ENCODE results near the gene FGFBP2.
A peak's percentile ranks its signal among the peaks of the same experiment; 100 is the strongest.

Gene FGFBP2, protein sequence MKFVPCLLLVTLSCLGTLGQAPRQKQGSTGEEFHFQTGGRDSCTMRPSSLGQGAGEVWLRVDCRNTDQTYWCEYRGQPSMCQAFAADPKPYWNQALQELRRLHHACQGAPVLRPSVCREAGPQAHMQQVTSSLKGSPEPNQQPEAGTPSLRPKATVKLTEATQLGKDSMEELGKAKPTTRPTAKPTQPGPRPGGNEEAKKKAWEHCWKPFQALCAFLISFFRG
- long read RNA-seq = 0 reads

DNA sequence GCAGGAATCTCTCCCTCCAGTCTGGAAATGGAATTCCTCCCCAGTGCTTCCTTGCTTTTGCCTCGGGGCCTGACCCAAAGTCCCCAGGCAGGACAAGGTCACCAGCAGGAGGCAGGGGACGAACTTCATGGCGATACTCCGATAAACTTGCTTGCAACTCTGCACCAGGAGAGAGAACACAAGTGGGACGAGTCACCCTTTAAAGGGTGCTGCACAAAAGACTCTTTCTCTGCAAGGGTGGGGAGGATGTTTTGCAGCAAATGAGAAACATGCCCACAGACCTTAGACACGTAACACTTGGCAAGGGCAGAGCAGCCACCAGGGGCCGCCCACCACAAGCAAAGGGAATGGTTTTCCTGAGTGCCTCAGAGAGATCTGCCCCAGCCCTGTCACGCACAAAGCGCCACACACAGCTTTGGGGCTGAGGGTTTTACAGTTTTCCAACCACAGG is at the start of gene FGFBP2:
FGFBP2 (minus strand) TSS at position 175 of the 451 bp plus-strand sequence; CDS start at position 129, 46 bp downstream.
- Histone ChIP-seq H3K4me3 (replicated peaks; ENCODE audit: insufficient read depth, low read length) (no peak within 1 kb of the TSS), H3K27me3 (ENCODE audit: insufficient read depth, poor library complexity, severe bottlenecking) (no peaks in the 10 kb centered on the region), H3K27ac (replicated peaks) (peak within 1 kb of the TSS; percentile 6; the same call in 1 of the 2 replicates)
- TF ChIP-seq, protein P1, sequence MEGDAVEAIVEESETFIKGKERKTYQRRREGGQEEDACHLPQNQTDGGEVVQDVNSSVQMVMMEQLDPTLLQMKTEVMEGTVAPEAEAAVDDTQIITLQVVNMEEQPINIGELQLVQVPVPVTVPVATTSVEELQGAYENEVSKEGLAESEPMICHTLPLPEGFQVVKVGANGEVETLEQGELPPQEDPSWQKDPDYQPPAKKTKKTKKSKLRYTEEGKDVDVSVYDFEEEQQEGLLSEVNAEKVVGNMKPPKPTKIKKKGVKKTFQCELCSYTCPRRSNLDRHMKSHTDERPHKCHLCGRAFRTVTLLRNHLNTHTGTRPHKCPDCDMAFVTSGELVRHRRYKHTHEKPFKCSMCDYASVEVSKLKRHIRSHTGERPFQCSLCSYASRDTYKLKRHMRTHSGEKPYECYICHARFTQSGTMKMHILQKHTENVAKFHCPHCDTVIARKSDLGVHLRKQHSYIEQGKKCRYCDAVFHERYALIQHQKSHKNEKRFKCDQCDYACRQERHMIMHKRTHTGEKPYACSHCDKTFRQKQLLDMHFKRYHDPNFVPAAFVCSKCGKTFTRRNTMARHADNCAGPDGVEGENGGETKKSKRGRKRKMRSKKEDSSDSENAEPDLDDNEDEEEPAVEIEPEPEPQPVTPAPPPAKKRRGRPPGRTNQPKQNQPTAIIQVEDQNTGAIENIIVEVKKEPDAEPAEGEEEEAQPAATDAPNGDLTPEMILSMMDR (IDR thresholded peaks at IDR 0.05; ENCODE audit: insufficient read depth, low read length) = peak; percentile 41
- no peak for TF ChIP-seq SPI1 (IDR thresholded peaks at IDR 0.05; ENCODE audit: borderline replicate concordance, low read depth)
- DNase-seq (ENCODE audit: low read depth in 1 of 2, low spot score in 1 of 2) = peak; percentile 17 to 82

DNA sequence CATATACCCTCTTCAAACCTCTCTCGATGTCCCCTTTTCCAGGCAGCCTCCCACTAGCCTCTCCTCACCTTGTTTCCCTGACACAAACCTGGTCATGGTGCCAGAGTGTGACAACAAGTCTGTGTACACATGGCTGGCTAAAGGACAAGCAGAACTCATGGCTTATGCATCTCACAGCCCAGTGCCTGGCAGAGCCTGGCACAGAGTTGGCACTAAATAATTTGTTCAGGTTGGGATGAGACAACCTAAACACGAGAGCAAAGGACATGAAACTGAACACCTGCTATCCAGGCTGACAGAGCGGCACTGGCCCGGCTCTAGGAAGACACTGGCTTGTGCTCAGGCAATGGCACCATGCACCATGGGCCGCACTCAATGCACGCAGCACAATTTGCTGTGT is 48.2 kb upstream of the FGFBP2 start:
- DNase-seq (ENCODE audit: low read depth in 1 of 2, low spot score in 1 of 2) = no peak
- H3K27ac ChIP-seq (replicated peaks) = no peak overlapping the region
- TF ChIP-seq, protein P1 (IDR thresholded peaks at IDR 0.05; ENCODE audit: insufficient read depth, low read length) = no peak
- TF ChIP-seq SPI1 (IDR thresholded peaks at IDR 0.05; ENCODE audit: borderline replicate concordance, low read depth) (no peak), GABPA (IDR thresholded peaks at IDR 0.05; ENCODE audit: low read depth) (no peak), POLR2AphosphoS5 (IDR thresholded peaks at IDR 0.05; ENCODE audit: low read depth) (no peak)
- TF ChIP-seq, protein P2, sequence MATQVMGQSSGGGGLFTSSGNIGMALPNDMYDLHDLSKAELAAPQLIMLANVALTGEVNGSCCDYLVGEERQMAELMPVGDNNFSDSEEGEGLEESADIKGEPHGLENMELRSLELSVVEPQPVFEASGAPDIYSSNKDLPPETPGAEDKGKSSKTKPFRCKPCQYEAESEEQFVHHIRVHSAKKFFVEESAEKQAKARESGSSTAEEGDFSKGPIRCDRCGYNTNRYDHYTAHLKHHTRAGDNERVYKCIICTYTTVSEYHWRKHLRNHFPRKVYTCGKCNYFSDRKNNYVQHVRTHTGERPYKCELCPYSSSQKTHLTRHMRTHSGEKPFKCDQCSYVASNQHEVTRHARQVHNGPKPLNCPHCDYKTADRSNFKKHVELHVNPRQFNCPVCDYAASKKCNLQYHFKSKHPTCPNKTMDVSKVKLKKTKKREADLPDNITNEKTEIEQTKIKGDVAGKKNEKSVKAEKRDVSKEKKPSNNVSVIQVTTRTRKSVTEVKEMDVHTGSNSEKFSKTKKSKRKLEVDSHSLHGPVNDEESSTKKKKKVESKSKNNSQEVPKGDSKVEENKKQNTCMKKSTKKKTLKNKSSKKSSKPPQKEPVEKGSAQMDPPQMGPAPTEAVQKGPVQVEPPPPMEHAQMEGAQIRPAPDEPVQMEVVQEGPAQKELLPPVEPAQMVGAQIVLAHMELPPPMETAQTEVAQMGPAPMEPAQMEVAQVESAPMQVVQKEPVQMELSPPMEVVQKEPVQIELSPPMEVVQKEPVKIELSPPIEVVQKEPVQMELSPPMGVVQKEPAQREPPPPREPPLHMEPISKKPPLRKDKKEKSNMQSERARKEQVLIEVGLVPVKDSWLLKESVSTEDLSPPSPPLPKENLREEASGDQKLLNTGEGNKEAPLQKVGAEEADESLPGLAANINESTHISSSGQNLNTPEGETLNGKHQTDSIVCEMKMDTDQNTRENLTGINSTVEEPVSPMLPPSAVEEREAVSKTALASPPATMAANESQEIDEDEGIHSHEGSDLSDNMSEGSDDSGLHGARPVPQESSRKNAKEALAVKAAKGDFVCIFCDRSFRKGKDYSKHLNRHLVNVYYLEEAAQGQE (IDR thresholded peaks at IDR 0.05; ENCODE audit: insufficient replicate concordance, low read depth) = no peak

DNA sequence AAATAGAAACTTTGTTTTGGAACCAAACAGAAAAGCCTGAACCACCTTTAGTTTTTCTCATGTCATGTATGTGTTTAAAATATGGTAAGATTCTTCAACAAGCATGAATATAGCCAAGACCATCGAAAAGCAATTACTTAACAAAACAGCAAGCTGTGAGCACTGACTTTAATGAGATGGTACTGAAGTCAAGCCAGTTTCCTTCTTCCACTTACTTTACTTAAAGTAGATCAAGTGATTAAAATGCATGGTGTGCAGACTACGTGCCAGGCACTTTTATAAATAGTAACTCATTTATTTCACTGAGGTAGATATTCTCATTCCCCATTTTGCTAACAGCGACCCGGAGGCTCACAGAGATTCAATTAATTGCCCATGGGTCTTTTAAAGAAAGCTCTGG is 46.2 kb upstream of the FGFBP2 start:
- no peak for DNase-seq (ENCODE audit: low read depth in 1 of 2, low spot score in 1 of 2)
- H3K27me3 ChIP-seq (ENCODE audit: insufficient read depth, poor library complexity, severe bottlenecking) = no peaks in the 10 kb centered on the region
- H3K27ac ChIP-seq (replicated peaks) = no peak overlapping the region
- no peak overlapping the region for H3K4me3 ChIP-seq (replicated peaks; ENCODE audit: insufficient read depth, low read length)
- TF ChIP-seq, protein P2 (IDR thresholded peaks at IDR 0.05; ENCODE audit: insufficient replicate concordance, low read depth) = no peak
- no peak for TF ChIP-seq POLR2AphosphoS5 (IDR thresholded peaks at IDR 0.05; ENCODE audit: low read depth)
- TF ChIP-seq SPI1 (IDR thresholded peaks at IDR 0.05; ENCODE audit: borderline replicate concordance, low read depth) = no peak
- TF ChIP-seq GABPA (IDR thresholded peaks at IDR 0.05; ENCODE audit: low read depth) = no peak
- TF ChIP-seq, protein P1 (IDR thresholded peaks at IDR 0.05; ENCODE audit: insufficient read depth, low read length) = no peak

More for the DNA sequence above, 48.2 kb upstream of the FGFBP2 start:
- Histone ChIP-seq H3K4me3 (replicated peaks; ENCODE audit: insufficient read depth, low read length) (no peak overlapping the region), H3K27me3 (ENCODE audit: insufficient read depth, poor library complexity, severe bottlenecking) (no peaks in the 10 kb centered on the region)

Measured in HL-60 (cell line).